SK-N-SH treated with all-trans-retinoic acid at 6 μM for 48 hours (cell line): ENCODE data around the gene SSBP2.

ENCODE experiments used
- TOX ChIP-seq: fragments of 250-450 bp; sonication (Bioruptor Pico); IDR thresholded peaks from 2 replicates; pipeline ENCODE4 v1.8.0; 2021; ENCODE audit warnings: mild to moderate bottlenecking, moderate library complexity, borderline replicate concordance
- ZFP3 ChIP-seq: fragments of 250-450 bp; sonication (Bioruptor Pico); IDR thresholded peaks from 2 replicates; pipeline ENCODE4 v1.5.0; 2020; ENCODE audit warnings: mild to moderate bottlenecking, moderate library complexity
- ZNF8 ChIP-seq: fragments of 450-650 bp; formaldehyde crosslinking; IDR thresholded peaks from 2 replicates; pipeline ENCODE4 v1.5.0; 2020; ENCODE audit warnings: mild to moderate bottlenecking, moderate library complexity
- TF ChIP-seq, protein P1 (sequence below): fragments of 250-450 bp; sonication (Bioruptor Pico); IDR thresholded peaks from 2 replicates; pipeline ENCODE4 v1.8.0; 2020; ENCODE audit warnings: mild to moderate bottlenecking, moderate library complexity, borderline replicate concordance

DNA sequence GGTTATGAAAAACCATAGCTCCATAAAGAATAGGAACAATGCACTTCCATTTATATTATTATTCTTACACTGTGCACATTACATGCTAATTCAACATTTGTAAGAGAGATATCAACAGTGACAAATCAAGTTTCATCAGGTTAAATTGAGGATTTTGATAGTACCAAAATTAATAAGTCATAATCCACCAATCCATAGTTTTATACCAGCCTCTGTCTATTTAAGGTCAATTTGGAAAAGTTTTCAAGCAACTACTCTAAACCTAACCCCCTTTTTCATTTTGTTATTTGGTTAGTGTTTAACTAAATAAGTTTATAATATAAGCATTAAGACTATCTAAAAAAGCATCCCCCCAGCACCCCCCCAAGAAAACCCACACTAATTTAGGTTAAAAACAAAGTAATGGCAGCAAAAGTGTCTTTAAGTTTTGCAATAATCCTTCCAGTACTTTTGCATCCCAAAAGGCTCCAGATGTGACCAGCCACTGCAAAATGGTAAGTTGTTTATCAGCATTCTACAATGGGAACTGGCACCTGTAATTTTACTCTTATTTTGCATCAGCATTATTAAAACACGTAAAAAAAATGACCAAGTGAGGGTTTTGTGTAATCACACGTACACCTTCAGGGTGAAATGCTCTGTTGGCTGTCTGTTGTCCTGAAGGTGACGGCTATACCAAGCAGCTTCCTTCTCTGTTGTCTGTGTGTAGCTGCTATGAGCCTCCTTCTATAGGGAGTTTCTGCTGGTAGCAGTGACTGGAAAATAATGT, 36.8 kb upstream of the SSBP2 start:
- no peak for TF ChIP-seq ZNF8 (CRISPR knock-in tag)
- TF ChIP-seq TOX (CRISPR knock-in tag) = no peak
- no peak for TF ChIP-seq ZFP3 (CRISPR knock-in tag)
- TF ChIP-seq, protein P1, sequence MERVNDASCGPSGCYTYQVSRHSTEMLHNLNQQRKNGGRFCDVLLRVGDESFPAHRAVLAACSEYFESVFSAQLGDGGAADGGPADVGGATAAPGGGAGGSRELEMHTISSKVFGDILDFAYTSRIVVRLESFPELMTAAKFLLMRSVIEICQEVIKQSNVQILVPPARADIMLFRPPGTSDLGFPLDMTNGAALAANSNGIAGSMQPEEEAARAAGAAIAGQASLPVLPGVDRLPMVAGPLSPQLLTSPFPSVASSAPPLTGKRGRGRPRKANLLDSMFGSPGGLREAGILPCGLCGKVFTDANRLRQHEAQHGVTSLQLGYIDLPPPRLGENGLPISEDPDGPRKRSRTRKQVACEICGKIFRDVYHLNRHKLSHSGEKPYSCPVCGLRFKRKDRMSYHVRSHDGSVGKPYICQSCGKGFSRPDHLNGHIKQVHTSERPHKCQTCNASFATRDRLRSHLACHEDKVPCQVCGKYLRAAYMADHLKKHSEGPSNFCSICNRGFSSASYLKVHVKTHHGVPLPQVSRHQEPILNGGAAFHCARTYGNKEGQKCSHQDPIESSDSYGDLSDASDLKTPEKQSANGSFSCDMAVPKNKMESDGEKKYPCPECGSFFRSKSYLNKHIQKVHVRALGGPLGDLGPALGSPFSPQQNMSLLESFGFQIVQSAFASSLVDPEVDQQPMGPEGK = no peak
